ENCODE results near the gene MYLK. TPM values are rescaled to one million over a fixed set of nuclear protein-coding genes. Genes with fewer than 3 reads are reported as not detected.
A peak's percentile ranks its signal among the peaks of the same experiment; 100 is the strongest.

Gene MYLK
- total RNA-seq, 2 donors from 2014 or later, result 2.1 to 52.1 TPM

DNA sequence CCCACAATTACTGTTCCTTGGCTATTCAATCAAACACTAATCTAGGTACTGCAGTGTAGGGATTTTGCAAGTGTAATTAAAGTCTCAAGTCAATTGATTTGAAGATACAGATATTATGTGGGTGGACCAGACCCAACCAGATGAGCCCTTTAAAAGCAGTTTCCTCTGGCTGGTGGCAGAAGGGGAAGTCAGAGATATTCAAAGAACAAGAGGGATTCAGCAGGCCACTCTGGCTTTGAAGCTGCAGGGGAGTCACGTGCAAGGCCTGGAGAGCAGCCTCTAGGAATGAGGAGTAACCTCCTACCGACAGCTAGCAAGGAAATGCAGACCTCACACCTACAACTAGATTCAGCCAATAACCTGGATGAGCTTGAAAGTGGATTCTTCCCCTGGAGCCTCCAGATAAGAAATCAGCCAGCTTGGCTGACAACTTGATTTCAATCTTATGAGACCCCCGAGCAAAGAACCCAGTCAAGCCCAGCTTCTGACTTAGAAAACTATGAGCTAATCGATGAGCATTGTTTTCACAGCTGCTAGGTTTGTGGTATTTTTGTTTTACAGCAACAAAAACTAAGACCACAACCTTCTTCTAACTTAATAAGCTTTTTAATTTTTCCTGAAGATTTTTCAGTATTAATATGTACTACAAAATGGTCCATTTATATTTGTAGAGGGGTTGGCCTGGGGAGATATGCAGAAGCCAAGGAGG, 312.7 kb downstream of the MYLK start:
- no peaks in the 10 kb centered on the region for H3K9me3 ChIP-seq (ENCODE audit: control insufficient read depth, low read length, poor library complexity, severe bottlenecking)
- Mint-ChIP-seq H3K36me3 (ENCODE audit: low read depth) (no peaks in the 10 kb centered on the region), H3K4me1 (peaks cover 9% of the 10 kb centered on the region), H3K4me3 (no peak overlapping the region), H3K27ac (no peak overlapping the region), H3K27me3 (no peaks in the 10 kb centered on the region)
- DNase-seq (no peak), ATAC-seq (no peak)

DNA sequence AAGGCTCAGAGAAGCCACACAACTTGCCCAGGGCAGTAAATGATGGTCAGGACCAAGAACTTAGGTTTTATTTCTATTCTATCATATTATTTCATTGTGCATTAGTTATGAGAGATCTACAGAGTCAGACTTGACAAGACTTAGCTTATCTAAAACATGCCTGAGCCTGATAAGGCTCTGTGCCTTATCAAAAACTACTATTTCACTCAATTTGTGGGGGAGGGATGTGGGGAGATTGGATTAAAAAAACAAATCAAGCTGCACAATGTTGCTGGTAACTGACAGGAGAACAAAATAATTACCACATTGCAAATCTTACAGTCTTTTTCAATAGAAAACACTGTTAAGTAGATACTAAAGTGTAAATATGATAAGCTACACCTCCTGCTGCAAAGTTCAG, 315.3 kb downstream of the MYLK start:
- Mint-ChIP-seq H3K4me3 (no peak overlapping the region), H3K27me3 (no peaks in the 10 kb centered on the region), H3K4me1 (peaks cover 17% of the 10 kb centered on the region), H3K27ac (no peak overlapping the region), H3K36me3 (ENCODE audit: low read depth) (peaks cover 6% of the 10 kb centered on the region)
- ATAC-seq, result no peak
- H3K9me3 ChIP-seq (ENCODE audit: control insufficient read depth, low read length, poor library complexity, severe bottlenecking), result no peaks in the 10 kb centered on the region
- DNase-seq, result no peak

- no peaks in the 10 kb centered on the region for H3K27me3 Mint-ChIP-seq
- DNase-seq, result no peak
- no peak overlapping the region for H3K4me3 Mint-ChIP-seq
- peaks cover 22% of the 10 kb centered on the region for H3K4me1 Mint-ChIP-seq
- ATAC-seq, result no peak
- H3K36me3 Mint-ChIP-seq (ENCODE audit: low read depth), result peaks cover 8% of the 10 kb centered on the region
- no peak overlapping the region for H3K27ac Mint-ChIP-seq
- H3K9me3 ChIP-seq (ENCODE audit: control insufficient read depth, low read length, poor library complexity, severe bottlenecking), result no peaks in the 10 kb centered on the region
Observed at GRCh38 chr3:123568034-123568433, 316.1 kb downstream of the MYLK start.

- Mint-ChIP-seq H3K27me3 (no peaks in the 10 kb centered on the region), H3K4me3 (no peak overlapping the region), H3K27ac (peak overlapping the region; percentile 86), H3K4me1 (peaks cover 27% of the 10 kb centered on the region), H3K36me3 (ENCODE audit: low read depth) (peaks cover 8% of the 10 kb centered on the region)
- DNase-seq, result no peak
- H3K9me3 ChIP-seq (ENCODE audit: control insufficient read depth, low read length, poor library complexity, severe bottlenecking), result no peaks in the 10 kb centered on the region
- ATAC-seq, result no peak
Observed at GRCh38 chr3:123564056-123564455, 320.1 kb downstream of the MYLK start.

- no peaks in the 10 kb centered on the region for H3K9me3 ChIP-seq (ENCODE audit: control insufficient read depth, low read length, poor library complexity, severe bottlenecking)
- H3K4me1 Mint-ChIP-seq, result peaks cover 18% of the 10 kb centered on the region
- no peak for ATAC-seq
- no peak for DNase-seq
- no peaks in the 10 kb centered on the region for H3K27me3 Mint-ChIP-seq
- no peak overlapping the region for H3K27ac Mint-ChIP-seq
- H3K36me3 Mint-ChIP-seq (ENCODE audit: low read depth), result peaks cover 8% of the 10 kb centered on the region
- H3K4me3 Mint-ChIP-seq, result no peak overlapping the region
Observed at GRCh38 chr3:123562547-123562946, 321.6 kb downstream of the MYLK start.

DNA sequence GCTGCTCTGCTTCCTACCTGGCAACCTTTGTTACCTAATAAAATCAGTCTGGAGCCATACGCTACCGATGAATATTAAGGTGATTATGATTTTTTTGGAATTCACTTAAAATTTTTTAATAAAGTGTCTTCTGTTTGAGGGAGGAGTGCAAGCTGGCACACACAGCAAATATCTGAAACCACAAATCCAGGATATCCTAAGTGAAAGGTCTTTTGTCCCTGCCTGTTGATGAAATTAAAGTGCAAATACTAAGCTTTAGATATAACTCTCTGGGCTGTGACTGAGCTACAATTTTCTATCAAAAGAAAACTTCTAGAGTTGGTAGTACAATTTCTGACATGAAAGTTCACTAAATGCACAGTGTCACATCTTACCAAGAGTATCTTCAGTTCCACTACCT, 322.9 kb downstream of the MYLK start:
- no peak for ATAC-seq

More for the DNA sequence above, 322.9 kb downstream of the MYLK start:
- peaks cover 18% of the 10 kb centered on the region for H3K4me1 Mint-ChIP-seq
- DNase-seq, result no peak
- H3K4me3 Mint-ChIP-seq, result no peak overlapping the region
- peaks cover 8% of the 10 kb centered on the region for H3K36me3 Mint-ChIP-seq (ENCODE audit: low read depth)
- no peaks in the 10 kb centered on the region for H3K9me3 ChIP-seq (ENCODE audit: control insufficient read depth, low read length, poor library complexity, severe bottlenecking)
- H3K27ac Mint-ChIP-seq, result no peak overlapping the region
- no peaks in the 10 kb centered on the region for H3K27me3 Mint-ChIP-seq

Other genes with a start within 250 kb of the MYLK start
- 10 to 100 TPM; 22.9 to 26.5 TPM for gene CCDC14, start 76.9 kb upstream of the MYLK start, total RNA-seq
- not detected for gene ROPN1, start 107.8 kb upstream of the MYLK start, total RNA-seq
- 1 to 10 TPM; 4.9 to 5.9 TPM for gene KALRN, start 149.0 kb upstream of the MYLK start, total RNA-seq